Right lobe of liver (tissue), 6 donors: ENCODE data around the gene BUB1. TPM values are rescaled to one million over a fixed set of nuclear protein-coding genes. Genes with fewer than 3 reads are reported as not detected.
"Not testable (repeated sequence)": the region's sequence is repeated elsewhere in the genome, so short reads cannot be mapped to it uniquely, and the experiment has no call there.

ENCODE experiments used
- ATAC-seq, 4 donors: fragments of 200-7000 bp; cut with Tn5 transposase; one replicate each; pipeline ENCODE4 v1.9.1; 2020; ENCODE audit warnings: mild to moderate bottlenecking in 4 of 4, moderate library complexity in 4 of 4
- DNase-seq, 3 donors: peaks; one replicate each; pipeline ENCODE4 v3.0.0-alpha.2; 2020
- H3K27ac ChIP-seq, 3 donors: fragments of 200-600 bp; one replicate each; pipeline ENCODE4 v1.8.0; 2022
- H3K27me3 ChIP-seq, 2 donors: fragments of 200-600 bp; one replicate each; pipeline ENCODE4 v1.8.0; 2022
- H3K36me3 ChIP-seq, 4 donors: fragments of 200-600 bp; sonication (generic) in 1 of 4; one replicate each; pipeline versions ENCODE4 v1.5.1 to v1.8.0; 2017 to 2022; ENCODE audit warnings: control low read depth in 1 of 4
- H3K4me1 ChIP-seq, 4 donors: fragments of 200-600 bp; sonication (generic) in 1 of 4; one replicate each; pipeline versions ENCODE4 v1.5.1 to v1.8.0; 2017 to 2022; ENCODE audit warnings: control low read depth in 1 of 4
- H3K4me3 ChIP-seq, 3 donors: fragments of 200-600 bp; one replicate each; pipeline ENCODE4 v1.8.0; 2022
- H3K9me3 ChIP-seq, 4 donors: fragments of 200-600 bp; sonication (generic) in 1 of 4; one replicate each; pipeline versions ENCODE4 v1.5.1 to v1.8.0; 2017 to 2022; ENCODE audit warnings: control low read depth in 1 of 4
- POLR2A ChIP-seq: fragments of 450-650 bp; IDR thresholded peaks from one replicate; pipeline ENCODE4 v1.6.1; 2017; ENCODE audit warnings: antibody characterized with exemption, mild to moderate bottlenecking
- WGBS: methylation state at CpG from one replicate; pipeline ENCODE4 v1.1.6; 2018; ENCODE audit warnings: low coverage, low lambda C conversion rate; ENCODE audit not compliant: insufficient coverage; ENCODE audit errors: missing lambda C conversion rate; 5-methylcytosine and 5-hydroxymethylcytosine counted together
- intact Hi-C, 2 donors: fragments of 100-400 bp; cut with DNase I; formaldehyde crosslinking; loops; one replicate each; pipeline versions ENCODE4 v1.11.2 to v1.14.1; 2022
- total RNA-seq, 6 experiments: library from RNA; depleted of rRNA in 2 of 6; stranded (reverse); fragments of >200 nt in 2 of 6; fragmentation: NEBNext Ultra II Directional in 3 of 6; extraction: Animal tissue kit (Norgen Biotek cat#: 25700) in 3 of 6; gene quantifications; one replicate each; pipeline versions ENCODE4 v1.1.0 to v1.2.4, GENCODE V29; 2016 to 2023
- TF ChIP-seq, protein P1 (sequence below), 4 donors: fragments of 200-600 bp in 3 of 4; fragments of 450-650 bp in 1 of 4; IDR thresholded peaks; one replicate each; pipeline versions ENCODE4 v1.5.1 to v1.8.0; 2016 to 2022; ENCODE audit warnings: antibody characterized with exemption in 4 of 4, mild to moderate bottlenecking in 2 of 4
- donor health status: DM: no; HTN: yes; CAD: no.
- donor health status: DM: no; HTN: no; CAD: no.
- donor health status: DM: no; HTN: no; CAD: no.
- donor health status: DM: no; HTN: yes; CAD: no.
- donor health status: DM: no; HTN: yes; CAD: no.

Gene BUB1
- total RNA-seq, 6 experiments from 2014 or later: 0.33 to 3.3 (median 1.4) TPM

DNA sequence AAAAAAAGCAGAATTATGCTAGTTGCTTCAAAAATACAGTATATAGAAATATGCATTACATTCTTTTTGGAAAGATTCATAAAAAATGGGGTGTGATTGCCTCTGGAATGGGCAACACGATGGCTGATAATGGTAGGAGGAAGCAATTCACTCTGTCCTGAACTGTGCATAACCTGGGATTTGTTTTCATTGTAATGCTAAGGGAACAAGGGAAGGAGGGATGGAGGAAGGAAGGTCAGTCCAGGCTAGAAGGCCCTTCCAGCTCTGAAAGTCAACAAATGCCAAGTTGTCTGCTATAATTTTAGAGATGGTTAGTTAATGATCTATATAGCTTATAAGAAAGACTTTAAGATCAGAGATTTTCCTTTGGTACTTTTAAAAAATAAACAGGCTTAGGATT lies 40.8 kb downstream of the BUB1 start:
- no peaks in the 10 kb centered on the region for H3K36me3 ChIP-seq
- ATAC-seq (no peak), DNase-seq (no peak)
- WGBS: 80% methylated on average over 1 of the region's 1 CpG
- no peak overlapping the region for H3K4me3 ChIP-seq
- no peaks in the 10 kb centered on the region for H3K9me3 ChIP-seq
- intact Hi-C loops: no loop called here
- no peaks in the 10 kb centered on the region for H3K4me1 ChIP-seq
- no peak overlapping the region for H3K27ac ChIP-seq
- TF ChIP-seq POLR2A: no peak
- TF ChIP-seq, protein P1, sequence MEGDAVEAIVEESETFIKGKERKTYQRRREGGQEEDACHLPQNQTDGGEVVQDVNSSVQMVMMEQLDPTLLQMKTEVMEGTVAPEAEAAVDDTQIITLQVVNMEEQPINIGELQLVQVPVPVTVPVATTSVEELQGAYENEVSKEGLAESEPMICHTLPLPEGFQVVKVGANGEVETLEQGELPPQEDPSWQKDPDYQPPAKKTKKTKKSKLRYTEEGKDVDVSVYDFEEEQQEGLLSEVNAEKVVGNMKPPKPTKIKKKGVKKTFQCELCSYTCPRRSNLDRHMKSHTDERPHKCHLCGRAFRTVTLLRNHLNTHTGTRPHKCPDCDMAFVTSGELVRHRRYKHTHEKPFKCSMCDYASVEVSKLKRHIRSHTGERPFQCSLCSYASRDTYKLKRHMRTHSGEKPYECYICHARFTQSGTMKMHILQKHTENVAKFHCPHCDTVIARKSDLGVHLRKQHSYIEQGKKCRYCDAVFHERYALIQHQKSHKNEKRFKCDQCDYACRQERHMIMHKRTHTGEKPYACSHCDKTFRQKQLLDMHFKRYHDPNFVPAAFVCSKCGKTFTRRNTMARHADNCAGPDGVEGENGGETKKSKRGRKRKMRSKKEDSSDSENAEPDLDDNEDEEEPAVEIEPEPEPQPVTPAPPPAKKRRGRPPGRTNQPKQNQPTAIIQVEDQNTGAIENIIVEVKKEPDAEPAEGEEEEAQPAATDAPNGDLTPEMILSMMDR (IDR thresholded peaks at IDR 0.05): no peak
- H3K27me3 ChIP-seq: no peaks in the 10 kb centered on the region

DNA sequence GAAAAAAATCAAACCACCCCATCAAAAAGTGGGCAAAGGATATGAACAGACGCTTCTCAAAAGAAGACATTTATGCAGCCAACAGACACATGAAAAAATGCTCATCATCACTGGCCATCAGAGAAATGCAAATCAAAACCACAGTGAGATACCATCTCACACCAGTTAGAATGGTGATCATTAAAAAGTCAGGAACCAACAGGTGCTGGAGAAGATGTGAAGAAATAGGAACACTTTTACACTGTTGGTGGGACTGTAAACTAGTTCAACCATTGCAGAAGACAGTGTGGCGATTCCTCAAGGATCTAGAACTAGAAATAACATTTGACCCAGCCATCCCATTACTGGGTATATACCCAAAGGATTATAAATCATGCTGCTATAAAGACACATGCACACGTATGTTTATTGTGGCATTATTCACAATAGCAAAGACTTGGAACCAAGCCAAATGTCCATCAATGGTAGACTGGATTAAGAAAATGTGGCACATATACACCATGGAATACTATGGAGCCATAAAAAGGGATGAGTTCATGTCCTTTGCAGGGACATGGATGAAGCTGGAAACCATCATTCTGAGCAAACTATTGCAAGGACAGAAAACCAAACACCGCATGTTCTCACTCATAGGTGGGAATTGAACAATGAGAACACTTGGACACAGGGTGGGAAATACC lies 41.8 kb downstream of the BUB1 start:
- H3K27me3 ChIP-seq, H3K4me3 ChIP-seq, H3K4me1 ChIP-seq, H3K9me3 ChIP-seq, H3K27ac ChIP-seq, intact Hi-C loops, ATAC-seq, H3K36me3 ChIP-seq, DNase-seq: not testable (repeated sequence)
- WGBS: 96% methylated on average over 4 of the region's 4 CpGs

DNA sequence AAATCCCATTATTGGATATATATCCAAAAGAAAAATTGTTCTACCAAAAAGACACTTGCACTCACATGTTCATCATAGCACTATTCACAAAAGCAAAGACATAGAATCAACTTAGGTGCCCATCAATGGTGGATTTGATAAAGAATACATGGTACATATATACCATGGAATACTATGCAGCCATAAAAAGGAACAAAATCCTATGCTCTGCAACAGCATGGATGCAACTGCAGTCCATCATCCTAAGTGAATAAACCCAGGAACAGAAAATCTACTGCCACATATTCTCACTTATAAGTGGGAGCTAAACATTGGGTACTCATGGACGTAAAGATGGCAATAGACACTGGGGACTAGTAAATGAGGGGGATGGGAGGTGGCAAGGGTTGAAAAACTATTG lies 50.5 kb downstream of the BUB1 start:
- H3K36me3 ChIP-seq, ATAC-seq, H3K27ac ChIP-seq, H3K4me3 ChIP-seq, H3K4me1 ChIP-seq, H3K27me3 ChIP-seq, DNase-seq, H3K9me3 ChIP-seq, intact Hi-C loops: not testable (repeated sequence)
- WGBS: 96% methylated on average over 1 of the region's 1 CpG

DNA sequence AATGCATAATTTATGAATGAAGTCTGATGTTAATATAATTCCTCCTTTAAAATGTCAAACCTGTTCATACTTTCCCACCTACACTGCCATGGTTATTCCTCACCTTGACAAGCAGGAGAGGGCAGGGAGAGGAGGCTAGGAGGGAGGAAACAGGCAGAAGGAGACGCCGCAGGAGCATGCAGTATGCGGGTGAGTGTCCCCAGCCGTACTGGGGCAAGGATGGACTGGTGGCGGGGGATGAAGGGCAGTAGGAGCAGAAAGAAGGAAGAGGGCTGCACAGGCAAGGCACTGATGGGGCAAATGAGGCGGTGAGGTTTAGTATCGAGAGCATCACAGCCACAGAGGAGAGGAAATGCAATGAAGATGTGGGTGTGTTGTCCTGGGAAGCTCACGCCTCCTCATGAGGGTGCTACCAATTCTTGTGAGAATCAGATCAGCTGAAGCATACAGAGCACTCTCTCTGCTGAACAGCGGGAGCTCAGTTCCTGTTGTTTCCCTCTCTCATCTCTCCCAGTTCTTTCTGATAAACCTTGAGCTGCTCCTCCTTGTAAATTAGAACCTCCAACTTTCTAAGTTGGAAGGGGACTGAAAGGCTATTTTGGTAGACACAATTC lies 58.4 kb downstream of the BUB1 start:
- H3K27me3 ChIP-seq, H3K4me1 ChIP-seq, H3K4me3 ChIP-seq, H3K9me3 ChIP-seq, DNase-seq, H3K27ac ChIP-seq, intact Hi-C loops, H3K36me3 ChIP-seq: not testable (repeated sequence)
- peak in 1 of 4 donors; percentile 21 for ATAC-seq
- WGBS: 67% methylated on average over 1 of the region's 9 CpGs

DNA sequence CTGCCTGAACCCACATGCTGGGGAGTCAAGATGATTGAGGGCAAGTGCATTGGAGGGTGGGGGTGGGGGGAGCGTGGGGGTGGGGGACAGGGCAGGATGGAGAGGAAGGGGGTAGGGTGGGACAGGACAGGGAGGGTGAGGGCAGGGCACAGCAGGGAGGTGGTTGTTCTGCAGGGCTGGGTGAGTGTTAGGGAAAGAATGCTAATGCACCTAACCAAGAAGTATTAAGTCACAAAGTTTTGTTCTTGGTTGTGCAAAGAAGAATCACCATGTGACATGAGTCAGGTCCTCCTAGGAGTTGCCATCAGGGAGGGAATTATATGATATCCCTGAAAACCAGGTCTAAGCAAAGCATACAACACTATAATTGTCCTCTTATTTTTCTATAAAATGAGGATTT lies 63.9 kb downstream of the BUB1 start:
- H3K4me1 ChIP-seq, intact Hi-C loops: not testable (repeated sequence)

DNA sequence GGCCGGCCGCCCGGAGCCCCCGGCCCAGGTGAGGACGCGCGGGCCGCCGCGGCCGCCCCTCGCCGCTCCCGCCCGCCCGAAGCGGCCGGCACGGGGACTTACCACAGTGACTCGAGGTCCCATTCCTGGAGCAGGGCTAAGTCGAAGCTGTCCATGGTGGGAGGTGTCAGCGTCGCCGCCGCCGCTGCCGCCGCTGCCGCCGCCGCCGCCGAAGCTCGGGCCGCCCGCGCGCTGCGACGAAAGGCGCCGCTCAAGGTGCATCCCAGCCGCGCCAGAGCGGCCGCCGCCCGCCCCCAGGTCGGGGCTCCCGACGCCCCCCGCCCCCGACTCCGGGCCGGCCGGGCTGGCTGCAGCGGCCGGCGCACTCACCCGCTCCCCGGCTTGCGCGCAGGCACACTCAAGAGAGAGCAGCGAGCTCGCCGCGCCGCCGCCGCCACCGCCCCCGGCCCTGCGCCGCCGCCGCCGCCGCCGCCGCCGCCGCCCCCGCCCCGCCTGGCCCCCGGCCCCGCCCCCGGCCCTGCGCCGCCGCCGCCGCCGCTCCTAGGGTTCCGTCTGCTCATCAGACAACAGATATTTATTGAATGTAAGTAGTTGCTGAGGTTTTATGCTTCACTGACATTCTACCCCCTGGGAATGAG lies 67.1 kb downstream of the BUB1 start:
- H3K36me3 ChIP-seq, DNase-seq, intact Hi-C loops, H3K27me3 ChIP-seq, H3K4me1 ChIP-seq, H3K9me3 ChIP-seq, H3K4me3 ChIP-seq, H3K27ac ChIP-seq: not testable (repeated sequence)
- no CpG with 5 or more reads among the region's 94 CpGs for WGBS
- ATAC-seq: peak; percentile 63 to 79 (median 71)

More for the DNA sequence above, 63.9 kb downstream of the BUB1 start:
- WGBS: no CpG with 5 or more reads among the region's 1 CpG
- not testable (repeated sequence) for ATAC-seq, H3K27me3 ChIP-seq, DNase-seq, H3K4me3 ChIP-seq, H3K36me3 ChIP-seq, H3K9me3 ChIP-seq, H3K27ac ChIP-seq

DNA sequence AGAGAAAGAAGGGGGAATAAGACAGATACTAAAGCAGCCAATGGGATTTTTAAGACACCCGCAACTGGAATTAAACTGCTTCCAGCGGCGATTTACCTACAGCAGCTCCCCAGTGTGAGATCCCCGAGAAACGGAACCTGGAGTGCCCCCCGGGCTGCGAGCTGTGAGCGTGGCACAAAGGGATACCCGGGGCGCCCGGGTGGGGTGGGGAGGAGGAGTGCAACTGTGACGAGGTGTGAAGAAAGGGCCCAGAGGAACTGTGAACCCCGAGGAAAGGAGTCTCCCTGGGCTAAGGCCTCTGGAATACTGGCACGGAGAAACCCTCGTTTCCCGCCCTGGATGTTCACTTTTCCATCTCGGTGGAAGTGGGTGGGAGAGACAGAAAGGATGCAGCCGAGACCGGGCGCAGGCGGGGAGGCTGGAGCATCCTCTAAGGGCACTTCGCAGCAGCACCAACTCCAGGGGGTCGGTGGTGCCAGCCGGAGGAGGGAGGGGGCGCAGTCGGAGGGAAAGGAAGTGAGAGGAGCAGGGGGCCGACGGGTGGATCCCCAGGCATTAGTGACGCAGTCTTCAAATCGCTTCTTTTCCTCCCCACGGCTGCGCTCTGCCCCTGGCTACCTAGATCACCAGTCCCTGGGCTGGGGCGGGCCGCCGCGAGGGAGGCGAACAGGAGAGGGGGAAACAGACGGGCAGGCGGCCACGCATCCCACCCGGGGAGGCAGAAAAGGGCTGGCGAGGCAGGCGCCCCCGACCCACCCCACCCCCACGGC lies 67.8 kb downstream of the BUB1 start:
- intact Hi-C loops, H3K4me3 ChIP-seq: not testable (repeated sequence)
- no CpG with 5 or more reads among the region's 45 CpGs for WGBS

DNA sequence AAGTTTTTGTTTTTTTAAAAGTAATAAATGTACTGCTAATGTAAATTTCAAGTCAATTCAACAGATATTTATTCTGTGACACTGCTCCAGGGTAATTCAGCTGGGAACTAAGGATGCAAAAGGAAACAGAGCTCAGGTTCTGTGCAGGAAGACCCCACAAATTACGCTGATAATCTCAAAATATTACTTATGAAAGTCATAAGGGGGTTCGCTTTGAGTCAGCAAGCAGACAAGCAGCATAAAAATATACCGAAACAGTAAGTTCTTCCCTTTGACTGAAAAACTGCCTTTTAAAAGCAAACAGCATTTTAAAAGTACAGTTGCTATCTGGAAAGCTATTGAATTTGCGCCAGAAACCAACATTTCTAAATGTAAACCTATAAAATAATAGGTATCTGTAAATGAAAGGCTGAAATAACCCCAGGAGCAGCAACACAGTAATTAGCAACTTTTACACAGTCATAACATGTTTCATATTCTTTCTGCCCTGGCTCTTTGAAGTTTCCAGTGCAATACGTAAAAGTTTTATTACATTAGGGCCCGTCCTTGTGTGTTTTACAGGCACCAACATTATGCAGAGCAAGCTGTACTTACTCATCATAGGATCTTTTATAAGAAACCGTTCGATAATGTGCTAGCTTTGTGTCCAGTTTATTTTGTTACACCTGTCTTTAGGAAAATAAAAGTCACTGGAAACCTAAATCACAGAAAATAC lies 68.9 kb downstream of the BUB1 start:
- ATAC-seq, H3K27me3 ChIP-seq, H3K4me1 ChIP-seq, DNase-seq, H3K9me3 ChIP-seq, H3K4me3 ChIP-seq, intact Hi-C loops, H3K36me3 ChIP-seq, H3K27ac ChIP-seq: not testable (repeated sequence)
- no CpG with 5 or more reads among the region's 8 CpGs for WGBS

More for the DNA sequence above, 67.8 kb downstream of the BUB1 start:
- not testable (repeated sequence) for H3K9me3 ChIP-seq, H3K27ac ChIP-seq, H3K4me1 ChIP-seq, H3K27me3 ChIP-seq, H3K36me3 ChIP-seq, DNase-seq
- peak; percentile 20 to 47 (median 38) for ATAC-seq

DNA sequence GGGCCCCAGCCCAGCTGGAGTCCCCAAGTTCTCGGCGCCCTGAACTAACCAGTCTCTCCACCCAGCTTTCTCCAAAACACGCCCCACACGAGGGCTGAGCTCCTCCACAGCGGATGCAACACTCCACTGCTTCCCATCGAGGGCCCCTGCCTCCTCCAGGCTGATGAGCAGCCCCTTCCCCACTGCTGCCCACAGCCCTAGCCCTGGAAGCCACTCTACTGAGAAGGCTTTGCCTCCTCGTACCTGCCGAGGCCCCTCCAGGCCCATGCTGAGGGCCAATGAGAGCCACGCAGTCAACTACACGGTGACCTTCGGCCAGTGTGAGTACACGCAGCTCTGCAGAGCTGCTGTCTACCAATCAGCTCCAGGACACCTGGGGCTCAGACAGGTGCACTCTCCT lies 72.8 kb downstream of the BUB1 start:
- ATAC-seq: peak in 1 of 4 donors; percentile 12
- H3K36me3 ChIP-seq, H3K27me3 ChIP-seq, intact Hi-C loops, H3K9me3 ChIP-seq, DNase-seq, H3K27ac ChIP-seq, H3K4me1 ChIP-seq, H3K4me3 ChIP-seq: not testable (repeated sequence)
- 60% methylated on average over 1 of the region's 12 CpGs for WGBS
